Suprapubic skin (tissue), 4 donors: ENCODE results near the gene CEP120.
"Not testable (repeated sequence)": the region's sequence is repeated elsewhere in the genome, so short reads cannot be mapped to it uniquely, and the experiment has no call there.

Experiments
- EP300 ChIP-seq: sonication (generic); formaldehyde crosslinking; IDR thresholded peaks from one replicate; pipeline ENCODE4 v1.6.1; 2017; ENCODE audit warnings: antibody characterized with exemption
- POLR2A ChIP-seq, 2 donors: fragments of 450-650 bp; IDR thresholded peaks; one replicate each; pipeline ENCODE4 v1.6.1; 2017; ENCODE audit warnings: antibody characterized with exemption in 2 of 2, mild to moderate bottlenecking in 2 of 2, moderate library complexity in 2 of 2
- POLR2AphosphoS5 ChIP-seq, 3 donors: sonication (generic); formaldehyde crosslinking; IDR thresholded peaks; one replicate each; pipeline ENCODE4 v1.6.1; 2017; ENCODE audit warnings: antibody characterized with exemption in 3 of 3
- TF ChIP-seq, protein P1 (sequence below), 2 donors: fragments of 200-600 bp in 1 of 2; fragments of 450-650 bp in 1 of 2; sonication (generic) in 1 of 2; IDR thresholded peaks; one replicate each; pipeline ENCODE4 v1.5.1; 2016 to 2019; ENCODE audit warnings: antibody characterized with exemption in 2 of 2, mild to moderate bottlenecking in 1 of 2, moderate library complexity in 1 of 2

- TF ChIP-seq, protein P1, sequence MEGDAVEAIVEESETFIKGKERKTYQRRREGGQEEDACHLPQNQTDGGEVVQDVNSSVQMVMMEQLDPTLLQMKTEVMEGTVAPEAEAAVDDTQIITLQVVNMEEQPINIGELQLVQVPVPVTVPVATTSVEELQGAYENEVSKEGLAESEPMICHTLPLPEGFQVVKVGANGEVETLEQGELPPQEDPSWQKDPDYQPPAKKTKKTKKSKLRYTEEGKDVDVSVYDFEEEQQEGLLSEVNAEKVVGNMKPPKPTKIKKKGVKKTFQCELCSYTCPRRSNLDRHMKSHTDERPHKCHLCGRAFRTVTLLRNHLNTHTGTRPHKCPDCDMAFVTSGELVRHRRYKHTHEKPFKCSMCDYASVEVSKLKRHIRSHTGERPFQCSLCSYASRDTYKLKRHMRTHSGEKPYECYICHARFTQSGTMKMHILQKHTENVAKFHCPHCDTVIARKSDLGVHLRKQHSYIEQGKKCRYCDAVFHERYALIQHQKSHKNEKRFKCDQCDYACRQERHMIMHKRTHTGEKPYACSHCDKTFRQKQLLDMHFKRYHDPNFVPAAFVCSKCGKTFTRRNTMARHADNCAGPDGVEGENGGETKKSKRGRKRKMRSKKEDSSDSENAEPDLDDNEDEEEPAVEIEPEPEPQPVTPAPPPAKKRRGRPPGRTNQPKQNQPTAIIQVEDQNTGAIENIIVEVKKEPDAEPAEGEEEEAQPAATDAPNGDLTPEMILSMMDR (IDR thresholded peaks at IDR 0.05): not testable (repeated sequence)
- TF ChIP-seq EP300; POLR2A (IDR thresholded peaks at IDR 0.05); POLR2AphosphoS5 (IDR thresholded peaks at IDR 0.05): not testable (repeated sequence)
These were observed 22.3 kb downstream of the CEP120 start for GRCh38 chr5:123400870-123401291.
